SU-DHL-6 (cell line): ENCODE data around the gene ZFTA.

ENCODE experiments used
- H2AFZ ChIP-seq: fragments of 200-600 bp; sonication (generic); 2 replicates; pipeline ENCODE4 v1.6.1; 2014; ENCODE audit warnings: low read depth, mild to moderate bottlenecking, moderate library complexity, mixed read lengths, antibody characterized with exemption, low read length; ENCODE audit not compliant: severe bottlenecking
- H3F3A ChIP-seq: fragments of 200-600 bp; shearing (Covaris generic); 2 replicates; pipeline ENCODE4 v1.6.0; 2016; ENCODE audit warnings: antibody characterized with exemption, mild to moderate bottlenecking; ENCODE audit not compliant: insufficient read depth
- H3K27ac ChIP-seq: fragments of 200-600 bp; sonication (generic); 2 replicates; pipeline ENCODE4 v1.5.1; 2016; ENCODE audit warnings: low read depth, mild to moderate bottlenecking, low read length, moderate library complexity, mixed read lengths
- H3K27me3 ChIP-seq: fragments of 200-600 bp; sonication (generic), shearing (Covaris generic); 2 replicates; pipeline ENCODE4 v1.6.0; 2014; ENCODE audit warnings: mild to moderate bottlenecking, low read length
- H3K36me3 ChIP-seq: fragments of 200-600 bp; sonication (generic); 2 replicates; pipeline ENCODE4 v1.6.1; 2014; ENCODE audit warnings: mild to moderate bottlenecking, low read length, mixed read lengths
- H3K4me2 ChIP-seq: fragments of 300-600, 200-600 bp; shearing (Covaris generic), sonication (generic); 2 replicates; pipeline ENCODE4 v1.6.0; 2014; ENCODE audit warnings: low read length, low read depth, mild to moderate bottlenecking; ENCODE audit not compliant: poor library complexity, severe bottlenecking
- H3K4me3 ChIP-seq: fragments of 200-600 bp; sonication (generic); 2 replicates; pipeline ENCODE4 v1.5.1; 2014; ENCODE audit warnings: antibody characterized with exemption, low read length, mild to moderate bottlenecking, mixed read lengths; ENCODE audit not compliant: insufficient read depth, poor library complexity, severe bottlenecking
- H3K79me2 ChIP-seq: fragments of 200-600 bp; sonication (generic); 2 replicates; pipeline ENCODE4 v1.6.1; 2014; ENCODE audit warnings: mild to moderate bottlenecking, low read length, moderate library complexity; ENCODE audit not compliant: insufficient read depth
- H3K9ac ChIP-seq: fragments of 200-600 bp; sonication (generic); 2 replicates; pipeline ENCODE4 v1.7.0; 2014; ENCODE audit warnings: mild to moderate bottlenecking, low read length
- H3K9me2 ChIP-seq: fragments of 200-600 bp; sonication (generic); replicated peaks from 2 replicates; pipeline ENCODE4 v1.6.1; 2014; ENCODE audit warnings: low read length; ENCODE audit not compliant: insufficient read depth
- H3K9me3 ChIP-seq: fragments of 200-600 bp; sonication (generic); 2 replicates; pipeline ENCODE4 v1.6.1; 2014; ENCODE audit warnings: low read length, mixed read lengths; ENCODE audit not compliant: insufficient read depth
- H4K20me1 ChIP-seq: fragments of 200-600 bp; sonication (generic); 2 replicates; pipeline ENCODE4 v1.6.1; 2014; ENCODE audit warnings: low read depth, mild to moderate bottlenecking, antibody characterized with exemption, low read length, moderate library complexity, mixed read lengths
- CTCF ChIP-seq: fragments of 200-600 bp; sonication (generic); IDR thresholded peaks from one replicate; pipeline ENCODE4 v1.5.1; 2017; ENCODE audit warnings: antibody characterized with exemption, mild to moderate bottlenecking, low read length, moderate library complexity; ENCODE audit not compliant: insufficient read depth, poor library complexity, severe bottlenecking
- EZH2phosphoT487 ChIP-seq: fragments of 200-600 bp; sonication (generic), shearing (Covaris generic); conservative IDR thresholded peaks from 2 replicates; pipeline ENCODE4 v1.6.1; 2018; ENCODE audit warnings: mild to moderate bottlenecking, antibody characterized with exemption, low read length, moderate library complexity, mixed read lengths

ZFTA gene

GRCh38 chr11:63766531-63767235, 1.9 kb downstream of the ZFTA start:
- Histone ChIP-seq H3K9me3 (no peaks in the 10 kb centered on the region), H3K27me3 (no peaks in the 10 kb centered on the region), H3K27ac (no peak overlapping the region), H3K9me2 (no peaks in the 10 kb centered on the region), H3K9ac (peak overlapping the region; percentile 72), H3K4me2 (peak overlapping the region; percentile 90), H4K20me1 (no peaks in the 10 kb centered on the region), H3K4me3 (peak overlapping the region; percentile 83), H3F3A (no peaks in the 10 kb centered on the region), H3K79me2 (0 out of 2 replicates have a peak, but pooled peaks cover 15% of the 10 kb centered on the region), H3K36me3 (no peaks in the 10 kb centered on the region), H2AFZ (no peak overlapping the region)
- TF ChIP-seq CTCF, result no peak
- TF ChIP-seq EZH2phosphoT487, result no peak

GRCh38 chr11:63765688-63766241, 2.8 kb downstream of the ZFTA start:
- H3K9ac ChIP-seq, result no peak overlapping the region

GRCh38 chr11:63764679-63765647, 3.6 kb downstream of the ZFTA start:
- Histone ChIP-seq H3K4me3 (no peak overlapping the region), H2AFZ (no peak overlapping the region), H3K9ac (no peak overlapping the region), H3K27ac (no peak overlapping the region), H3K9me2 (no peaks in the 10 kb centered on the region), H4K20me1 (no peaks in the 10 kb centered on the region), H3K36me3 (no peaks in the 10 kb centered on the region), H3K9me3 (no peaks in the 10 kb centered on the region), H3F3A (0 out of 2 replicates have a peak, but pooled peaks cover 5% of the 10 kb centered on the region), H3K4me2 (no peak overlapping the region), H3K79me2 (0 out of 2 replicates have a peak, but pooled peaks cover 15% of the 10 kb centered on the region), H3K27me3 (no peaks in the 10 kb centered on the region)
- TF ChIP-seq EZH2phosphoT487, result no peak
- TF ChIP-seq CTCF, result no peak

More at GRCh38 chr11:63765688-63766241, 2.8 kb downstream of the ZFTA start:
- Histone ChIP-seq H3F3A (no peaks in the 10 kb centered on the region), H4K20me1 (no peaks in the 10 kb centered on the region), H3K36me3 (no peaks in the 10 kb centered on the region), H2AFZ (no peak overlapping the region), H3K27ac (no peak overlapping the region), H3K4me3 (no peak overlapping the region), H3K79me2 (0 out of 2 replicates have a peak, but pooled peaks cover 15% of the 10 kb centered on the region), H3K9me2 (no peaks in the 10 kb centered on the region), H3K9me3 (no peaks in the 10 kb centered on the region), H3K27me3 (no peaks in the 10 kb centered on the region), H3K4me2 (no peak overlapping the region)
- TF ChIP-seq CTCF (no peak), EZH2phosphoT487 (no peak)
